Midbrain (tissue), 1 donor: Measurements from ENCODE around the gene TENM4.
A peak's percentile ranks its signal among the peaks of the same experiment; 100 is the strongest.

Experiments
- DNase-seq: peaks from one replicate; lab custom pipeline; 2025; lab: John Stamatoyannopoulos, UW

Gene TENM4

DNA sequence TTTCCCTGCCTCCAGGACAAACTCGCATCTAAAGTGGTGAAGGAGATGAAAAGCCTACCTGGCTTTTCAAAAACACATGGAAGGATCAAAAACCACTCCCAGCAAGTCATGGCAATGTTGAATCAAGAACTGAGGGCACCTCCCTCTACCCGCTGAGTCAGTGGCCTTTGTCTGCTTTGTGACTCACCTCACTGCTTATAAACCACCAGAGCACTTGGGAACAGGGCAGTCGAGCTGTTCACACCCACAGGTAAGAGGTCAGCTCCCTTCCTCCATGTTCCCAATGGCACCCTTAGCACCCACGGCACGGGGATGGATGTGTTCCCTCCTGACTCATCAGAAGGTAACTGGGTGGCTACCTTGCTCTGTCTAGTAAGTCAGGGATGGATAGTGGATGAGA lies 21.7 kb downstream of the TENM4 start:
- no peak for DNase-seq

DNA sequence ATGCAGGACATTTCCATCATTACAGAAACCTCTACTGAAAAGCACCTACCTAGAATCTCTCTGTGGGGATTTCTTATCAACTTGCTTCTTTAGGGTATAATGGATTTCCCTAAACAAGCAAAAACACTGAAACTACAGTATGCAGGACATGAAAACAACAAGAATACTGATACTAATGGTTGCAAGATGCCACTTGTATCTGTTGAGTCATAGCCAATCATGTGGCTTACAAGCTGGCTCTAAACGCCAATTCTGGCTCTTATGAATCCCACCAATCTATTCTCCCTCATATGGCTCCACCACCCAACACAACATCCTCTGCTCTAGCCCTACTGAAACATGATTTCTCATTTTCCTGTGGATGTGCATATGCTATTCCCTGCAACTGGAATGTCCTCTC lies 22.6 kb downstream of the TENM4 start:
- no peak for DNase-seq

DNA sequence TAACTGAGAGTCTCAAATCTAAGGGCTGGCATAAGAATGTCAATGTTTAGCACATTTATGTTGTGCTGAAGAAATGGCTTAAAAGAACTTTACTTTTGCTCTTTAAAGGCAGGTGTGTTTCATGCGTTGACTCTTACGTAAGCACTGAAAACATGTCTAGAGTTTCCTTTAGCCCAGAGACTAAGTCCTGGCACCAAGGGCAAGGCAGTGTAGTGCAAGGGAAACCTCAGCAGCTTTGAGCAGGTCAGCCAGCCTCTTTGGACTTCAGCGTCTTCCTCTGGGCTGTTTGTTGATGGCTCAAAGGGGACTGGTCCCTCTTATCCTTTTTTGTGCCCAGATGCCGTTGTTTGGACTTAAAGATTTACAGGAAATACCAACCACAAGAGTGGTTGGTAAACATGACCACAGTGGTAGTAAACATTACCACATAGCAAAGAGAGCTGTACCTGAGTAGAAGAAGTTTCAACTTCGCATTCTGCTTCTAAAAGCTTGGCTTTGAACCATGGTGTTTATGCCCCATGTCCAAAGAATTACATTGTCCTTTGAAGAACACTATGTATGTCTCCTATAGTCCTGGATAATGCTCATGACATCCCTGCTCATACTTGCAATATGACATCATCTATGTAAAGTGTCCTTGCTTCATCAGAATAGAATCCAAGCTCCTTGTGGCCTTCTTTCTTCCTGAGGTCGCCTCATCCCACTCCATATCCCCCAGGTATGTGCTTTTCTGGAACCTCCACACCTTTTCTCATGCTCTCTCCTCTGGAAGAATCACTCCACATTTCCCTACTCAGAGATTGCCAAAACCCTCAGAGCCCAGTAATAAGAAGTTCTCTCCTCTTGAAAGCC lies 23.5 kb downstream of the TENM4 start:
- no peak for DNase-seq

DNA sequence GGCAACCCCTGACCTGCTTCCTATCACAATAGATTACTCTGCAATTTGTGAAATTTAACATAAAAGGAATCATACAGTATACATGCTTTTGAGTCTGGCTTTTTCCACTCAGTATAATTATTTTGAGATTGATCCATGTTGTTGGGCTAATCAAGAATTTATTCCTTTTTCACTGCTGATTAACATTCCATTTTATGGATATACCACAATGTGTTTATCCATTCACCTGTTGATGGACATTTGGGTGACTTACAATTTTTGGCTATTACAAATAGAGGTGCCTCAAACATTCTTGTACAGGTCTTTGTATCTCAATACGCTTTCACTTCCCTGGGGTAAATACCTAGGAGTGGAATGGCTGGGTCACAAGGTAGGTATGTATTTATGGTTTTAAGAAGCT lies 24.9 kb downstream of the TENM4 start:
- no peak for DNase-seq

DNA sequence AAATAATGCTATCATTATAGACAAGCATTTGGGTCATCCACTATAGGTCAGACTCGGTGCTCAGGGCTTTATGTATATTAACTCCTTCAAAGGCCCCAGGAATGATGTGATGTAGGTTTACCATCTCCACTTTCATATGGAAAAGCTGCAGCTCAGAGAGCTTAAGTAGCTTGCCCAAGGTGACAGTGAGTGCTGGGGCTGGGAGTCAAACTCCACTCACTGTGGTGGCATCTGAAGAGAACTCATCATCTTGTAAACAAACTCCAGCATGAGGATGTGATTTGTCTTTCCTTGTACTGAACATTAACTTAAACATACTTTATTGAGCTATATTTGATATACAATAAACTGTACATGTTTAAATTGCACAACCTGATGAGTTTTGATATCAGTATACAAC lies 25.4 kb downstream of the TENM4 start:
- DNase-seq, result no peak

DNA sequence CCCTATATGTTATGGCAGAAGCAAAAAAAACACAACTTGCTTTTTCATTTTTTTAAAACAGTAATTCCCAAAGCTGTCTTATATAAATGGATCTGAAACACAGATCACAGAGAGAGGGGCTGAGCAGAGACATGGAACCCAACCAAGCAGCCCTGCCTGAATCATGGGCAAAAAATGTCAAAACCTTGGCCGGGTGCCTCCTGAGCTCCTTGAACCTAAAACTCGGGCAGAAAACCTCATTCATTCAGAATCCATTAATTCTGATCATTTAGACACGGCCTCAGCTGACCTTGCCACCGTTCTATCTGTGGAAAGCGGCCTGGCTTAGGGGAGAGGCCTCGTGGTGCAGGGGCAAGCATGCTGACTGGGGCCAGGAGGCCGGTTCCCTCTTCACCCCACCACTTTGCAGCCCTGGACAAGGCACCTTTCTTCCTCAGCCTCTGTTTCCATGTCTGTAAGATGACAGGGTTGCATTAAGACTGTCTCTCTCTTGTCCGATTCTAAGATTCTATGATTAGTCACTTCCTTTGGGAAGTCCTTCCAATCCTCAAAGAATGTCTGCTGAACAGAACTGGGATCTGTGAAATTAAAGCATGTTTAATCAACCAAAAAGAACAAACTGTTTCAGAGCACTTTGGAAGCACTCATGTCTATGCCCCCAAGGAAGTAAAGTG lies 26.0 kb downstream of the TENM4 start:
- no peak for DNase-seq

DNA sequence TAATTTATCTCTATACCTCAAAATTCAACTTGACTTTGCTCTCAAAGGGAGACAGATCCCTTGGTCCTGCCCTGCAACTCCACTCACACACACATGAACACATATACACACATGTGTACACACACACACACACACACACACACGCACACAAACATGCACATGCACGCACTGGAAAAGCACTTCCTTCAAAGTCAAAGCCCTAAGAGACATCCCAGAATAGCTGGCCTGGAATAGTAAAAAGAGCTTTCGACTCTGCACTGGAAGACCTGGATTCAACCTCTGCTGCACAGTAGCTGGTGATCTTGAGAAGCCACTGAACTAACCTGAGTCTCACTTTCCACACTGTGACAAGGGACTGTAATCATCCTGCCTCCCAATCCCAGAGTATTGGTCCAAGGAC lies 26.8 kb downstream of the TENM4 start:
- no peak for DNase-seq

DNA sequence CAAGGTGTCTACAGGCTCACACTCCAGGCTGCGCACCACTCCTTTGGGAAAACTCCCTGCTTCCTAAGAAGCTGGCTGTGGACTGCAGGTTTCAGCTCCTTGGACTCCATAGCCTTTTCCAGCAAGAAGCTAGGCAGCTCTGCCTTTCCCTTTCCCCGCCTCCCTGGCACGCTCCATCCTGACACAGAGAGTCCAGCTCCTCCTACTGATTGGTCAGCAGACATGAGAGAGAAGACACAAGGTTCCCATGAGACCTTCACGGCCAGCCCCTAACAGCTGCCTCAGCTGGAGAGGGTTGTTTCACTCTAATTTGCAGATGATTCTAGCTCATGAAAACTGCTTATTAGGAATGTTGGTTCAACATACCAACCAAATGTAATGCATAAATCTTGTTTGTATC lies 27.6 kb downstream of the TENM4 start:
- peak; percentile 49 for DNase-seq

DNA sequence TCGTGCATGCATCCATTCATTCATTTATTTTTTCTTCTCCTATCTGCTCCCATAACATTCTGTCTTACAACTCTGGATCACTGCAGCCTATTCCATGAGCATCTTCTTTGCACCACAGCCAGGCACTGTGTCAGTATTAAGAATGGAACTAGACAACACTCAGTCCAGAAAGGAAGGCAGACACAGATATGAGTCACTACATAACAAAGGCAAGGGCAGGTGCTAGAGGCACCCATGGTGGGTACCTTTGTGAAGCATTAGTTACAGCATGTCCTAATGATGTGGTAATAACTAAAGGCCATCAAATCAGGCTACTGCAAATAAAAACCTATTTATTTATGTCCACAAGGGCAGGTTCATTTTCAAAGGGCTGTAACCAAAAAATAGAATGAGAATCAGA lies 28.1 kb downstream of the TENM4 start:
- no peak for DNase-seq

DNA sequence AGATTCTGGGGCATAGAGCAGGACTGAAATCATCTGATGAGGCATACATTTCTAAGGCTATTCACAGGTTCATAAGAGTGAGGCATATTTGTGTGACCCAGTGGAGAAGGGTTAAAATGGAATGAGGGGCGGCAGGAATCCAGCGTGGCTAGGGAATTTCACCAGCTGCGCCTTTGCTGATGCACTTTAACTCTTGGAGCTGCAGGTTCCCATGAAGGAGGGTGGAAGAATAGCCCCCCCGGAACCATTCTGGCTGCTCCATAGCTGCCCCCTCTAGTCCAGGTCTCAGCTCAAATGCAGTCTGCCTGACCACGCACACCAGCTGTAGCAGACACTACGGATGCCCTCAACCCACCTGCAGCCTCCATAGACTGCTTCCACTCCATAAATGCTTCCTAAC lies 31.5 kb downstream of the TENM4 start:
- DNase-seq, result no peak

DNA sequence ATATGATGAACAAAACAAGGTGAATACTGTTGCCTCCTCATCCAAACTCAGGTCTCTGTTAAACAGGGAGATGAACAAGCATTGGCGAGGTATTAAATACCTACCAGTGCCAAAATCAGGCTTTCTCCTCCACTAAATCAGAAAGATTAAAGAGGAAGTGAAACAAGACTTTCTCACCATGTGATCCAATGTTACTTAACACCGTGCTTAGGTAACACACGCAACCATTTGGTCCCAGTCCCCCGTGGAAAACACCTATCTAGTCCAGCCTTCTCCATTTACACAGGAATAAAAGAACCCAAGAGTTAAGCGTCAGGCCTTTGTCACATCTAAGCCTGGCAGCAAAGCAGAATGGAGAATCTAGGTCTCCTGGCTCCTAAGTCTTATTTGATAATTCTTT lies 34.5 kb downstream of the TENM4 start:
- no peak for DNase-seq

DNA sequence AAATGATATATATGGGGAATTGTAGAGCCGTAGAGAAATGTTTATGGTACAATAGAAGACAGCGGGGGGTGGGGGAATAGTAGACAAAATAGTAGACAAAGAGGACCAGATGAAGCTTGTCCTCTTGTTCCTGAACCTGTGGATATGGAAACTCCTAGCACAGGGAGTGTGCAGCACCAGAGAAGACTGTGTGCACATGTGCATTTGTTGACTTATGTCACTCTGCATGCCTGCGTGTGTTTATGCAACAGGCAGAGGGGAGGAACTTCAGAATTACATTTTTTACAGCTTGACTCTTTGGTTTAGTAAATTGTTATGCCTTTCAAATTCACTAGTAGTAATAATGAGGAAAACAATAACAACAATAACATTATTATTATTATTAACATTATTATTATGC lies 36.0 kb downstream of the TENM4 start:
- DNase-seq, result no peak

DNA sequence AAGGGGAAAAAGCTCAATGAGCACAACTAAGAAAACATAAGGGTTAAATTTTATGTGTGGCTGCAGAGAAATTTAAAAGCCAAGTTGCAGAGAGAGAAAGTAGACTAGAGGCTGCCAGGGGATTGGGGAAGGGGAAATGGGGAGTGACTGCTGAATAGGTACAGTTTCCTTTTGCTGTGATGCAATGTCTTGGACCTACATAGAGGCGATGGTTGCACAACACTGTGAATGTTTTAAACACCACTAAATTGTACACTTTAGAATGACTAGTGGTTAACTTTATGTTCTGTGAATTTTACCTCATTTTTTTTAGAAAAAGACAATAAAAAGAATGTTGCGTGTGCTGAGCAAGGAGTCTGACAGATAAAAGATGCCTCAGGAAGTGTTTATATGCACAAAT lies 36.5 kb downstream of the TENM4 start:
- no peak for DNase-seq

DNA sequence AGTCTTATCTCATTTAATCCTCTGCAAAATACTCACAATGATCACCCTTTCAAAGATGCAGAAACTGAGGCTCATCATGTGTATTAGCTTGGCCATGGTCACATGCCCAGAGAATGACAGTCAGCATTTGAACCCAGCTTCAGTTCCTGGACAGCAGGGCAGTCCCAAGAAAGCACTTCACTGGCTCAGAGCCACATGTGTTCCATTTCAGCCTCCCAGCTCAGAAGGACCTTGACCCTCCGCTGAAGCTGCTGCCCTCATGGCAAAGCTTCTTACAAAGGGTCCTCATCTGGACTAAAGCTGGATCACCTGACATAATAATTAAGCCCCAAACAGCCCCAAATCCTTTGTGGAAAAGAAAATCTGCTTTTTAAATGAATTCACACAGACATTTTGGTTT lies 37.0 kb downstream of the TENM4 start:
- DNase-seq, result no peak

DNA sequence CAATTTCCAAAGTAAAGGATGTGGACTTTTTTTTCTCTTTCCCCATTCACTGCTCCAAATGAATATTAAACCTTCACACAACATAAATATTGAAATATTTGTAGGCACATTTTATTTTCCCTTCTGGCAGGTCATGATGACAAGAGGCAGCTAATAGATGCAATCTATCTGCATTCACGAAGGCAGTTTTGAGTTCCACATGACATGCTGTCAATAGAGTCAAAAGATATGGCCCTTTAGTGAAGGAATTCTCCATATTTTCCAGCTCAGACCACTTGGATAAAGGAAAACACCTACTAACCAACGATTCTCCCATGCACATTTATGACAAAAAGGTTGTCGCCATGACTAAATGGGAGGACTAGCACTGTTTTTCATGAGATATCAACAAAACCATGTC lies 37.9 kb downstream of the TENM4 start:
- DNase-seq, result no peak

DNA sequence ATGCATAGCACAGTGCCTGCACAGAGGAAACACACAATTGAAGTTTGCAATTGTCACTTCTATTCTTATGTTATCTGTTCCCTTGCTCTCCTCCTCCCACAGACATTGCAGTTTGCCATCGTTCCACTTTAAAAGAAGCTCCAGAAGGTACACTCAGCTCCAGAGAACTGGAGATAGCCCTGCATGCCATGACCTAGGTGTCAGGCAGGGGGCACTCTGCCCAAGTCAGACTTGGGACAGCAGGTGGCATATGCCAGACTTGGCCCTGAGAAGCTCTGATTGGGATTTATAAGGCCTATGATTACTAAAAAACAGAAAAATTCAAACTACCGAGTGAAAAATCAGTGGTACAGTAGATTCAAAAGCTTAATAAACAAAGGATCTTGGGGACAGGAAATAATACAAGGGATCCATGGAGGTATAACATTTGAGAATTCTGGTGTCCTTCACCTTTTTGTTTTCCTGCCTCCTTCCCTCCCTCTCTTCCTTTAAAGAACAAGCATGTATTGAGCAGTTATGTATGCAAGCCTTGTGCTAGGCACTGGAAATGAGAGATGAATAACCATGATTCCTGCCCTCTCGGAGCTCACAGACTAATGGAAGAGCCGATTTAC lies 40.0 kb downstream of the TENM4 start:
- DNase-seq, result peak; percentile 25

DNA sequence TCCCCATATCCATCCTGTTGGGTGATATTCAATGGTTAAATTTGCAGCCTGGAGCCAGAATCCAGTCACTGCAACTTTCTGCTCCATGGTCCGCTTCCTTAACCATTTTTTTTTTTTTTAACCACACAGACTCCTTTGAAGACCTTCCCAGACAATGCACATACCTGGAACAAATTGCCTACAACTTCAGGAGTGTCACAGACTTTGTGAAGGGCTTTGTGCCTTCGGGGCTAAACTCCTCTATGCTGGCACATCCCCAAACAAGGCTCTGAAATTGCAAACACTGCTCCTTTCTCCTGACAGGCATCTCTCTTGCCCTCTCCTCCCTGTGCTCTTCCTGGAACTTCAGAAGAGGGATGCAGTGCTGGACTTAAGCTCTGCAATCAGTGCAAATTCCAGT lies 40.6 kb downstream of the TENM4 start:
- no peak for DNase-seq

DNA sequence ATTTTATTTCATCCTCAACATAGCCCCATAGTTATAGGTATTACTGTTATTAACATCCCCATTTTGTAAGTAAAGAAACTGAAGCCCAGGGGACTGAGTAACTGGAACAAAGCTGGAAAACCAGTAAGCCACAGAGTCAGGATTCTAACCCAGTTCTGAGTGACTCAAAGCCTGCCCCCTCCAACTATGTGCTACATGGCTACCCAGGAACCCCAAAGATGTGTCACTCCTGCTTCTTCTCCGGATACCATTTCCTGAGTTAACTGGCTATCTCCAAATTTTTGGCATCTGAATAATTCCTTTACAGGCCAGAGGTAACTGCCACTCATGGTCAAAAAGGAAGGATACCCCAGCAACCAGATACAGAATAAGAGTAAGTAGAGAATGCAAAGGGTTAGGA lies 43.6 kb downstream of the TENM4 start:
- no peak for DNase-seq

DNA sequence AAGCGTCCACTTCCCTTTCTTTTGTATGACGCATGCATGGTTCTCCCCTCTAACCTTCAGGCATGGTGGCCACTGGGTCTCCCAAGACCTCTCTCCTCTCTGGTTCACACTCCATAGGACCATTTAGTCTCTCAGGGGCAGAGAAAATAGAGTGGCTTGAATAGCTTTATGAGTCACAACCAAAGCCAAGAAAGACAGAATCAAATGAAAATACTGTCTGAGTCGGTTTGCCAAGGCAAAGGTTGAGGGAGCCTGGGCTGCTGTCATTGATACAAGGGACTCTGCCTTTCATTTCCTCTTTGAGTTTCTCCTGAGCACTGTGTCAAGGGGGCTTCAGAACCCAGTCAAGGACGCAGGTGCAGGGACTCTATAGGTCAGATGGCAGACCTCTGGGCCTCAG lies 44.2 kb downstream of the TENM4 start:
- no peak for DNase-seq

DNA sequence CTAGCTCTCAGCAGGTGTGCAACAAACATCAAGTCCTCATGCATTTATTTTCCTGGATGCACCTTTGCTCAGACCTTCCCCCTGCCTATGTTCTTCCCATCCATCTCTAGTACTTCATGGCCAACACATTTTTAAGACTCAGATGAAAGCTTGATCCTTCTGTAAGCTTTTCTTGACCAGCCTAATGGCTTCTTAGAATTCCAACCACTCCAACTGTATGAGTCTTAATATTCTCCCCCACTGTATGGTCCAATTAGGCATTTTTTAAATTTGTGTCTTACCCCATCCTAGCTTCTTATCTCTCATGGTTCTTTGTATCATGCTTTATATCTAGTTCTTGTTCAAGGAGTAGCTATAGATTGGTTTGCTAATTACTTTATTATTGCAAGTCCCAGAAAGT lies 44.8 kb downstream of the TENM4 start:
- no peak for DNase-seq

DNA sequence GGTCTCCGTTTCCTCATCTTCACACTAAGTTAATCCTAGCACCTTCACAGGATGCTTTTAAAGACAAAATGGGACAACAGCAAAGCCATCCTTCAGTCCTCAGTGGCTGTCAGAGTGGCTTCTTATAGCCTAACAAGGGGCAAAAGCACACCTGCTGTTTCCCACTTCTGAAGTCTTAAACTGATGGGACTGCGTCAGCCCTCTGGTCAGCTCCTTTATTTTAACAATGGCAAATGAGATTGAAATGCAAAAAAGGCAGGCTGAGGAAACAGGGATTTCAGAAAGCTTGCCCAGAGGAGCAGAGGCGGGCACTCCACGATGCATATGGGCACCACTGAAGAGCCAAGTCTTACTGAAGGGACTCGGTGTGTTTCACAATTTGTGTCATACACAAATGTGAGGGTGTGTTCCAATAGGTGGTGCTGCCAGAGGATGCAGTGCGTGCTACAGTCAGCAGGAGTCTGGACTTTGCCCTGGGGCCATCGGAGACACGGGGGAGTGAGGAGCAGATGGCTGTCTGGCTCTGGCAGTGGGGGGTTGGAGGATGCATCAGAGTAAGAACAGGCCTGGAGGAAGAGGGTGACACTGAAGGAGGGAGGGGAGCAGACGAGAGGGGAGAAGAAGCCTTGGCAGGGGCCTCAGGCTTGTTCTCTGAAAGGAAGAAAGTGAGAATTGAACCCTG lies 47.3 kb downstream of the TENM4 start:
- DNase-seq, result no peak

DNA sequence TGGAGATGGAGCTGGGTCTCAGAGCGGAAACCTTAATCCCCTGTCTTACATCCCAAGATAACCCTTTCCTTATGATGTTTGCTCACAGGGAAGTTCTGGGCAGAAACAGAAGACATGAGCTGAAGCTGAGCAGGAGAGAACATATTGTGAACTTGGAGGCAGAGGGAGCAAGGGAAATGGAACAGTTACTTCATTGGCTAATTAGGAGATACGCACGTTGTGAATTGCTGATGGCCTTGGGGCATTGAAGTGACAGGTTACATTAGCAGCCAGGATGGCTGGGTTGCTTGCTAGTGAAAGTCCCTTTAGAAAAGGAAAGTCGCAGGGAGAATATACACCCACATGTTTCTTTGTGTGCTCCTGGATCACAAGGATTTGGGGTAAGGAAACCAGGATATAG lies 48.7 kb downstream of the TENM4 start:
- no peak for DNase-seq

DNA sequence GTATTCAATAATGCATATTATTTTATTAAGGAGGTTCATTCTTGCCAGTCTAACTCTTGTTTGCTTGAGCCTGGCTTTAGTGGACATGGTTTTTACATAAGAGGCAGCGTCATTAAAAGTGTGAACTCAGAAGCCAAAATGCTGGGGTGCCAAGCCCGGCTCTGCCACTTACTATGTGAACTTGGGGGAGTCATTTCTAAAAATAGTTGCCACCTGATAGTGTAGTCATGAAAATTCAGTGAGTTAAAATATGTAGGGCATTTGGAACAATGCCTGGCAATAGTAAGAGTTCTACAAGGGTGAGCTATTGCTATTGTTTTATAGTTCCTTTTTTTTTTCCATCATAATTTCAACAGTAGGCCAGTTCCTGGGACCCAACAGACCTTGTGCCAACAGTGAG lies 49.9 kb downstream of the TENM4 start:
- DNase-seq, result no peak
